ENCODE results near the gene ELP2.

The ELP2 gene

GRCh38 chr18:36095936-36096519 is 33.7 kb upstream of the ELP2 start:
- Histone ChIP-seq H3K4me1 (ENCODE audit: control insufficient read depth in 2 of 2, insufficient read depth in 2 of 2, low read length in 2 of 2) (no peaks in the 10 kb centered on the region), H3K4me3 (ENCODE audit: low read length in 2 of 2) (no peak overlapping the region), H3K36me3 (ENCODE audit: control insufficient read depth in 2 of 2, insufficient read depth in 2 of 2, low read length in 2 of 2) (no peaks in the 10 kb centered on the region), H3K27ac (ENCODE audit: low read depth in 2 of 2, low read length in 2 of 2) (no peak overlapping the region), H3K9ac (ENCODE audit: low read depth in 1 of 2, low read length in 2 of 2) (no peak overlapping the region), H3K27me3 (ENCODE audit: control insufficient read depth in 2 of 2, insufficient read depth in 2 of 2, low read length in 2 of 2) (peaks cover 0 to 3% of the 10 kb centered on the region in 2 donors), H3K9me3 (ENCODE audit: control insufficient read depth in 2 of 2, low read length in 2 of 2) (no peaks in the 10 kb centered on the region)

- peaks cover 0 to 3% of the 10 kb centered on the region in 2 donors for H3K27me3 ChIP-seq (ENCODE audit: control insufficient read depth in 2 of 2, insufficient read depth in 2 of 2, low read length in 2 of 2)
- H3K27ac ChIP-seq (ENCODE audit: low read depth in 2 of 2, low read length in 2 of 2): no peak overlapping the region
- no peaks in the 10 kb centered on the region for H3K36me3 ChIP-seq (ENCODE audit: control insufficient read depth in 2 of 2, insufficient read depth in 2 of 2, low read length in 2 of 2)
- no peak overlapping the region for H3K4me3 ChIP-seq (ENCODE audit: low read length in 2 of 2)
- H3K9ac ChIP-seq (ENCODE audit: low read depth in 1 of 2, low read length in 2 of 2): no peak overlapping the region
- H3K4me1 ChIP-seq (ENCODE audit: control insufficient read depth in 2 of 2, insufficient read depth in 2 of 2, low read length in 2 of 2): no peaks in the 10 kb centered on the region
- H3K9me3 ChIP-seq (ENCODE audit: control insufficient read depth in 2 of 2, low read length in 2 of 2): no peaks in the 10 kb centered on the region
Observed at GRCh38 chr18:36096955-36097354, 32.7 kb upstream of the ELP2 start.

GRCh38 chr18:36099311-36099710 is 30.4 kb upstream of the ELP2 start:
- H3K27me3 ChIP-seq (ENCODE audit: control insufficient read depth in 2 of 2, insufficient read depth in 2 of 2, low read length in 2 of 2): peaks cover 0 to 3% of the 10 kb centered on the region in 2 donors
- peaks cover 0 to 3% of the 10 kb centered on the region in 2 donors for H3K9me3 ChIP-seq (ENCODE audit: control insufficient read depth in 2 of 2, low read length in 2 of 2)
- no peak overlapping the region for H3K4me3 ChIP-seq (ENCODE audit: low read length in 2 of 2)
- H3K4me1 ChIP-seq (ENCODE audit: control insufficient read depth in 2 of 2, insufficient read depth in 2 of 2, low read length in 2 of 2): no peaks in the 10 kb centered on the region
- no peaks in the 10 kb centered on the region for H3K36me3 ChIP-seq (ENCODE audit: control insufficient read depth in 2 of 2, insufficient read depth in 2 of 2, low read length in 2 of 2)
- H3K9ac ChIP-seq (ENCODE audit: low read depth in 1 of 2, low read length in 2 of 2): no peak overlapping the region
- no peak overlapping the region for H3K27ac ChIP-seq (ENCODE audit: low read depth in 2 of 2, low read length in 2 of 2)

DNA sequence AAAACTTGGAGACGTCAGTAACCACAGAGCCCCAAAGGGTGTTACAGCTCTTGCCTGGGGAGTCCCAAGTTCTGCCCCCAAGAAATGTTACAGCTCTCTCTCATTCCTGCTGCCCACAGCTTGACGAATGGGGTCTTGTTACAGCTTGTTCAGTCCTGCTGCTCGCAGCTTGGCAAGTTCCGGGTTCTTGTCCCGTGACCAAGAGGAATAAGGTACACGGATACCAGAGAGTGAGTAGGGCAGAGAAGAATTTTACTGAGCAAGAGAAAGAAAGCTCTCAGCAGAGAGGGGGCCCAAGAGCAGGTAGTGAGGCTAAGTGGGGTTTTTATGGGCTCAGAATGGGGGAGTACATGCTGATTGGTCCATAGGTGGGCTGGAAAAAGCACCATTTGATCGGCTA is 27.8 kb upstream of the ELP2 start:
- H3K4me1 ChIP-seq (ENCODE audit: control insufficient read depth in 2 of 2, insufficient read depth in 2 of 2, low read length in 2 of 2): no peaks in the 10 kb centered on the region
- no peak overlapping the region for H3K9ac ChIP-seq (ENCODE audit: low read depth in 1 of 2, low read length in 2 of 2)
- no peak overlapping the region for H3K27ac ChIP-seq (ENCODE audit: low read depth in 2 of 2, low read length in 2 of 2)
- H3K9me3 ChIP-seq (ENCODE audit: control insufficient read depth in 2 of 2, low read length in 2 of 2): peaks cover 0 to 3% of the 10 kb centered on the region in 2 donors
- peaks cover 0 to 3% of the 10 kb centered on the region in 2 donors for H3K27me3 ChIP-seq (ENCODE audit: control insufficient read depth in 2 of 2, insufficient read depth in 2 of 2, low read length in 2 of 2)
- no peaks in the 10 kb centered on the region for H3K36me3 ChIP-seq (ENCODE audit: control insufficient read depth in 2 of 2, insufficient read depth in 2 of 2, low read length in 2 of 2)
- no peak overlapping the region for H3K4me3 ChIP-seq (ENCODE audit: low read length in 2 of 2)

DNA sequence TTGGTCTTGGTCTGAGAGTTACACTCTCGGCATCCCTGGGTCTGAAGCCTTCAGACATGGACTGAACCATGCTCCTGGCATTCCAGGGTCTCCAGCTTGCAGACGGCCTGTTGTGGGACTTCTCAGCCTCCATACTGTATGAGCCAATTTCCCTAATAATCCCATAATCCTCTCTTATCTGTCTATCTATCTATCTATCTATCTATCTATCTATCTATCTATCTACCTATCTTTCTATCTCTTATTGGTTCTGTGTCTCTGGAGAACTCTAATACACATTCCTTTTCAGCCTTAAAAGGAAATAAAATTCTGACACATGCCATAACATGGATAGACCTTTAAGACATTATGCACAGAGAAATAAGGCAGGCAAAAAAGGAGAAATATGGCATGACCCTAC is 24.9 kb upstream of the ELP2 start:
- no peak overlapping the region for H3K27ac ChIP-seq (ENCODE audit: low read depth in 2 of 2, low read length in 2 of 2)
- peaks cover 0 to 3% of the 10 kb centered on the region in 2 donors for H3K9me3 ChIP-seq (ENCODE audit: control insufficient read depth in 2 of 2, low read length in 2 of 2)
- no peak overlapping the region for H3K9ac ChIP-seq (ENCODE audit: low read depth in 1 of 2, low read length in 2 of 2)
- H3K27me3 ChIP-seq (ENCODE audit: control insufficient read depth in 2 of 2, insufficient read depth in 2 of 2, low read length in 2 of 2): no peaks in the 10 kb centered on the region
- no peaks in the 10 kb centered on the region for H3K4me1 ChIP-seq (ENCODE audit: control insufficient read depth in 2 of 2, insufficient read depth in 2 of 2, low read length in 2 of 2)
- H3K36me3 ChIP-seq (ENCODE audit: control insufficient read depth in 2 of 2, insufficient read depth in 2 of 2, low read length in 2 of 2): peaks cover 0 to 3% of the 10 kb centered on the region in 2 donors
- no peak overlapping the region for H3K4me3 ChIP-seq (ENCODE audit: low read length in 2 of 2)

GRCh38 chr18:36107477-36107876 is 22.2 kb upstream of the ELP2 start:
- peaks cover 13 to 16% of the 10 kb centered on the region in 2 donors for H3K36me3 ChIP-seq (ENCODE audit: control insufficient read depth in 2 of 2, insufficient read depth in 2 of 2, low read length in 2 of 2)
- H3K27me3 ChIP-seq (ENCODE audit: control insufficient read depth in 2 of 2, insufficient read depth in 2 of 2, low read length in 2 of 2): no peaks in the 10 kb centered on the region
- no peak overlapping the region for H3K9ac ChIP-seq (ENCODE audit: low read depth in 1 of 2, low read length in 2 of 2)
- no peaks in the 10 kb centered on the region for H3K4me1 ChIP-seq (ENCODE audit: control insufficient read depth in 2 of 2, insufficient read depth in 2 of 2, low read length in 2 of 2)
- H3K9me3 ChIP-seq (ENCODE audit: control insufficient read depth in 2 of 2, low read length in 2 of 2): no peaks in the 10 kb centered on the region
- no peak overlapping the region for H3K4me3 ChIP-seq (ENCODE audit: low read length in 2 of 2)
- H3K27ac ChIP-seq (ENCODE audit: low read depth in 2 of 2, low read length in 2 of 2): no peak overlapping the region

DNA sequence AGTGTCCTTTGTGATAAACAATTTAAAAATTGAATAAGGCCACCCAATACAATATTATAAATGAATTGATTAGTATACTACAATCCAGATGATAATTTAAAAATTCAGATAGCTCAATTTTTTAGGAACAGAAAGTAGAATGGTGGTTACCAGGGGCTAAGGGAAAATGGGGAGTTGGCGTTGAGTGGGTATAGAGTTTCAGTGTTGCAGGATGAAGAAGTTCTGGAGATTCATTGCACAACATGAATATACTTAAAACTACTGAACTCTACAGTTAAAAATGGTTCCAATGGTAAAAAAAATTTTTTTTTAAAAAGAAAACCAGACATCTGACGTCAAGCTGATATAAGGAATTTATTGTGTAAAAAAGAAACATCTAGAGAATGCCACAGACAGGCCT is 21.5 kb upstream of the ELP2 start:
- Histone ChIP-seq H3K9ac (ENCODE audit: low read depth in 1 of 2, low read length in 2 of 2) (no peak overlapping the region), H3K4me3 (ENCODE audit: low read length in 2 of 2) (no peak overlapping the region), H3K36me3 (ENCODE audit: control insufficient read depth in 2 of 2, insufficient read depth in 2 of 2, low read length in 2 of 2) (peaks cover 16 to 22% of the 10 kb centered on the region in 2 donors), H3K9me3 (ENCODE audit: control insufficient read depth in 2 of 2, low read length in 2 of 2) (no peaks in the 10 kb centered on the region), H3K4me1 (ENCODE audit: control insufficient read depth in 2 of 2, insufficient read depth in 2 of 2, low read length in 2 of 2) (no peaks in the 10 kb centered on the region), H3K27me3 (ENCODE audit: control insufficient read depth in 2 of 2, insufficient read depth in 2 of 2, low read length in 2 of 2) (no peaks in the 10 kb centered on the region), H3K27ac (ENCODE audit: low read depth in 2 of 2, low read length in 2 of 2) (no peak overlapping the region)

GRCh38 chr18:36108601-36109000 is 21.1 kb upstream of the ELP2 start:
- no peaks in the 10 kb centered on the region for H3K27me3 ChIP-seq (ENCODE audit: control insufficient read depth in 2 of 2, insufficient read depth in 2 of 2, low read length in 2 of 2)
- H3K4me1 ChIP-seq (ENCODE audit: control insufficient read depth in 2 of 2, insufficient read depth in 2 of 2, low read length in 2 of 2): no peaks in the 10 kb centered on the region
- no peaks in the 10 kb centered on the region for H3K9me3 ChIP-seq (ENCODE audit: control insufficient read depth in 2 of 2, low read length in 2 of 2)
- no peak overlapping the region for H3K9ac ChIP-seq (ENCODE audit: low read depth in 1 of 2, low read length in 2 of 2)
- no peak overlapping the region for H3K4me3 ChIP-seq (ENCODE audit: low read length in 2 of 2)
- H3K36me3 ChIP-seq (ENCODE audit: control insufficient read depth in 2 of 2, insufficient read depth in 2 of 2, low read length in 2 of 2): peaks cover 18 to 24% of the 10 kb centered on the region in 2 donors
- H3K27ac ChIP-seq (ENCODE audit: low read depth in 2 of 2, low read length in 2 of 2): no peak overlapping the region

GRCh38 chr18:36109737-36110136 is 20.0 kb upstream of the ELP2 start:
- H3K27me3 ChIP-seq (ENCODE audit: control insufficient read depth in 2 of 2, insufficient read depth in 2 of 2, low read length in 2 of 2): no peaks in the 10 kb centered on the region
- no peak overlapping the region for H3K4me3 ChIP-seq (ENCODE audit: low read length in 2 of 2)
- no peak overlapping the region for H3K27ac ChIP-seq (ENCODE audit: low read depth in 2 of 2, low read length in 2 of 2)
- H3K9me3 ChIP-seq (ENCODE audit: control insufficient read depth in 2 of 2, low read length in 2 of 2): no peaks in the 10 kb centered on the region
- H3K4me1 ChIP-seq (ENCODE audit: control insufficient read depth in 2 of 2, insufficient read depth in 2 of 2, low read length in 2 of 2): no peaks in the 10 kb centered on the region
- H3K36me3 ChIP-seq (ENCODE audit: control insufficient read depth in 2 of 2, insufficient read depth in 2 of 2, low read length in 2 of 2): peaks cover 25 to 28% of the 10 kb centered on the region in 2 donors
- H3K9ac ChIP-seq (ENCODE audit: low read depth in 1 of 2, low read length in 2 of 2): no peak overlapping the region

- no peak overlapping the region for H3K4me3 ChIP-seq (ENCODE audit: low read length in 2 of 2)
- no peaks in the 10 kb centered on the region for H3K9me3 ChIP-seq (ENCODE audit: control insufficient read depth in 2 of 2, low read length in 2 of 2)
- no peak overlapping the region for H3K9ac ChIP-seq (ENCODE audit: low read depth in 1 of 2, low read length in 2 of 2)
- H3K36me3 ChIP-seq (ENCODE audit: control insufficient read depth in 2 of 2, insufficient read depth in 2 of 2, low read length in 2 of 2): peaks cover 31 to 35% of the 10 kb centered on the region in 2 donors
- H3K27ac ChIP-seq (ENCODE audit: low read depth in 2 of 2, low read length in 2 of 2): no peak overlapping the region
- H3K4me1 ChIP-seq (ENCODE audit: control insufficient read depth in 2 of 2, insufficient read depth in 2 of 2, low read length in 2 of 2): no peaks in the 10 kb centered on the region
- H3K27me3 ChIP-seq (ENCODE audit: control insufficient read depth in 2 of 2, insufficient read depth in 2 of 2, low read length in 2 of 2): no peaks in the 10 kb centered on the region
Observed at GRCh38 chr18:36112302-36112701, 17.4 kb upstream of the ELP2 start.

DNA sequence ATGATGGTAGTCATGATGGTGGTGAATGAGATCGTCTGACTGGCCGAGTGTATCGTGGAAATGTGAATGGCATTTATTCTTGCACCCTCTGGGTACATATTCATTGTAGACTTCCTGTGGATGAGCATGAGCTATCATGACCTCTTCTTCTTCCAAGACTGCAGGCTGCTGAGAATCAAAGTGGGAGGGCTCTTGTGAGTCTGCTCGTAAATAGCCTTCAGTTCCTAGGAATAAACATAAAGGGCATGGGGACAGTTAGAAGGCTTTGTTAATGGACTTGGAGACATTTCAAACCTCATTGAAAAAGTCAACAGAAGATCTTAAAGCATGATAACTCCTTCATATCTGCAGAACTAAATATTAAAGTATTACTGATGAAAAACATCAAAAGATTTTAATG is 15.4 kb upstream of the ELP2 start:
- H3K4me1 ChIP-seq (ENCODE audit: control insufficient read depth in 2 of 2, insufficient read depth in 2 of 2, low read length in 2 of 2): no peaks in the 10 kb centered on the region
- H3K4me3 ChIP-seq (ENCODE audit: low read length in 2 of 2): no peak overlapping the region
- no peaks in the 10 kb centered on the region for H3K9me3 ChIP-seq (ENCODE audit: control insufficient read depth in 2 of 2, low read length in 2 of 2)
- H3K9ac ChIP-seq (ENCODE audit: low read depth in 1 of 2, low read length in 2 of 2): no peak overlapping the region
- H3K27ac ChIP-seq (ENCODE audit: low read depth in 2 of 2, low read length in 2 of 2): no peak overlapping the region
- H3K27me3 ChIP-seq (ENCODE audit: control insufficient read depth in 2 of 2, insufficient read depth in 2 of 2, low read length in 2 of 2): no peaks in the 10 kb centered on the region
- H3K36me3 ChIP-seq (ENCODE audit: control insufficient read depth in 2 of 2, insufficient read depth in 2 of 2, low read length in 2 of 2): peaks cover 31 to 33% of the 10 kb centered on the region in 2 donors
